GM21381 (cell line): ENCODE data around the gene ARHGEF1.

Experiments used
- ATAC-seq: cut with Tn5 transposase; IDR thresholded peaks from one replicate; pipeline ENCODE4 v1.9.1; 2021; ENCODE audit warnings: mild to moderate bottlenecking, moderate library complexity; ENCODE audit not compliant: unreplicated experiment

ARHGEF1 gene

DNA sequence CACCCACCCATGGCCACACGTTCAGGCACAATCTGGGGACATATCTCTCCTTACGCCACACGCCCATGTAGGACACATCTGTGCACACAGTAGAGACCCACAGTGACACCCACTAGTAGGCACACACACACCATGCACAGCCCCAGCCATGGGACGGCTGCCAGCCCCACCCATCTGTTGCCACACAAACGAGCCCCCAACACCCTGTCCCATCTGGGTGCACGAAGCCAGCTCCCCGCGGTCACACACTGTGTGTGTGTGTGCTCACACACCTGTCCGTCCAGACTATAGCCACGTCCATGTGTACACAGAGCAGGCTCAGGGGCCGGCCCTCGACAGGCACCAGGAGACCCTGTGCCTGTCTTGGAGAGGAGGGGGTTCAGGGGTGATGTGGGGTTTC lies 34.7 kb downstream of the ARHGEF1 start:
- ATAC-seq = no peak

GRCh38 chr19:41918095-41918494 lies 35.1 kb downstream of the ARHGEF1 start:
- no peak for ATAC-seq

DNA sequence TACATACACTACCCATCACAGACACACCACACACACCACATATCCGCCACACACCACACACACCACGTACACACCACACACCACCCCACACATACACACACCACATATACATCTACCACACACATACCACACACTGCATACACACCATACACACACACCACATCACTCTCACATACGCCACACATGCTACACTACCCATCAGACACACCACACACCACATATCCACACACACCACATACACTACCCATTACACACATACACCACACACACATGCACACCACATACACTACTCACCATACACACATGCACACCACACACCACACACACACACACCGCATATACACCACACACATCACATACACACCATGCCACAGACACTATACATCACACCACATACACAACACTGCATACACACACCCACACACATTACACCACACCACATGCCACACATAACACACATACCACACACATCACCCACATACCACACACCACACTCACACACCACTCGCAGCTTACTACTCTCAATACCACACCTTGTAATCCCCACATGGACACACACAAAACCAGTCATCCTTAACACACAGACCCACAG lies 35.8 kb downstream of the ARHGEF1 start:
- ATAC-seq = no peak

DNA sequence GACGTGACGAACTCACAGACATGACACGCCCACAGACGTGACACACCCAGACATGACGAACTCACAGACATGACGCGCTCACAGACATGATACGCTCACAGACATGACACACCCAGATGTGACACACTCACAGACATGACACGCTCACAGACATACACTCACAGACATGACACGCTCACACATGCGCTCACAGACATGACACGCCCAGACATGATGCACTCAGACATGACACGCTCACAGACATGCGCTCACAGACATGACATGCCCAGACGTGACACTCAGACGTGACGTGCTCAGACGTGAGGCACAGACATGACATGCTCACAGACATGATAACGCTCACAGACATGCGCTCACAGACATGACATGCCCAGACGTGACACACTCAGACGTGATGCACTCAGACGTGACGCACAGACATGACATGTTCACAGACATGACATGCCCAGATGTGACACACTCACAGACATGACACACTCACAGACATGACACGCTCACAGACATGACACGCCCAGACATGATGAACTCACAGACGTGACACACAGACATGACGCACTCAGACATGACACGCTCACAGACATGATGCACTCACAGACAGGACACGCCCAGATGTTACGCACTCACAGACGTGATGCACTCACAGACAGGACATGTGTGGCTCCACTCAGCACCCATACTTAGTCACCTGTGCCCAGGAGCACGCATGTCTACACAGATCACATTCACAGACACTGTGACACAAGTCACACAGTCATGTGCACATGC lies 37.1 kb downstream of the ARHGEF1 start:
- ATAC-seq = no peak

- ATAC-seq = no peak
These were observed 38.0 kb downstream of the ARHGEF1 start for GRCh38 chr19:41920882-41921576.

GRCh38 chr19:41921577-41922576 lies 38.9 kb downstream of the ARHGEF1 start:
- ATAC-seq = no peak

- ATAC-seq = no peak
These were observed 39.6 kb downstream of the ARHGEF1 start for GRCh38 chr19:41922585-41922984.

GRCh38 chr19:41923045-41923788 lies 40.2 kb downstream of the ARHGEF1 start:
- ATAC-seq = no peak

DNA sequence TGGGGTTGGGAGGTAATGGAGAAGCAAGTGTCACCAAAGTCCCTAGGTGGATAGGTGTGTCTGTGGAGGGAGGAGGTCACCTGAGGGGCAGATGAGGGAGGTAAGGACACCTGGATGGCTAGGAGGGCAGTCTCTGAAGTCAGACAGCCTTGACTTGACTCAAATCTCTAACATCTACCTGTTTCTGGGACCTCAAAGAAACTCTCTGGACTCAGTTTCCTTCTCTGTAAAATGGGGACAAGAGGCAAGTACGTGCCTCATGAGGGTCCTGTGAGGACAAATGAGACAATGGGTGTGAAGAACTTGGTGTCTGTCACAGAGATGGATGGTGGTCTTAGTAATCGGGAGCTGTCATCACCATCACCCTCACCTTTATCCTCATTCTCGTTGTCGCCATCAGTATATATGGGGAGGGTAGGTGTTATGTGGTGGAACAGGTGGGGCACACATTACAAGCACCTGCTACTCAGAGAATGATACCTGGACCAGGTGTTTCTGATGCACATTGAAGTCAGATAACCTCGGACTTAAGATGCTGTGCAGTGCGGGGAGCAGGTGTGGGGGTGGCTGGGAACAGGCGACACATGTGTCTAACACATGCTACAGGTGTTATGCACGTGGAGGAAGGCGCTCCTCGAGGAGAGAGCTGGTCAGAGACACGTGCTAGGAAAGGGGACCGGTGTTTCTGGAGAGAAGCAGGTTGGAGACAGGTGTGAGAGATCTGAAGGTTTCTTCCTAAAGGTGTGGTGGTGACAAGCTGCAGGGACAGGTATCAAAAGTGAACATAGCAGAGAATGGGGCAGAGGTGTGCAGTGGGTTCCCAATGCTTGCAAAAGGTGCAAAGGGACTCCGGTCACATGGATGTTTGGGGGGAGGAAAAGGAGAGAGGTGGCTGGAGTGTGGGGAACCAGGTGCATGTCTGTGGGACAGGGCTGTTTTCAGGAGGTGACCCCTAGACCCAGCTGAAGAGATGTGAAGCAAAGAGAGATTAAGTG lies 41.5 kb downstream of the ARHGEF1 start:
- ATAC-seq = no peak

GRCh38 chr19:41925208-41926003 lies 42.4 kb downstream of the ARHGEF1 start:
- ATAC-seq = no peak

- ATAC-seq = no peak
These were observed 43.2 kb downstream of the ARHGEF1 start for GRCh38 chr19:41926028-41926762.

DNA sequence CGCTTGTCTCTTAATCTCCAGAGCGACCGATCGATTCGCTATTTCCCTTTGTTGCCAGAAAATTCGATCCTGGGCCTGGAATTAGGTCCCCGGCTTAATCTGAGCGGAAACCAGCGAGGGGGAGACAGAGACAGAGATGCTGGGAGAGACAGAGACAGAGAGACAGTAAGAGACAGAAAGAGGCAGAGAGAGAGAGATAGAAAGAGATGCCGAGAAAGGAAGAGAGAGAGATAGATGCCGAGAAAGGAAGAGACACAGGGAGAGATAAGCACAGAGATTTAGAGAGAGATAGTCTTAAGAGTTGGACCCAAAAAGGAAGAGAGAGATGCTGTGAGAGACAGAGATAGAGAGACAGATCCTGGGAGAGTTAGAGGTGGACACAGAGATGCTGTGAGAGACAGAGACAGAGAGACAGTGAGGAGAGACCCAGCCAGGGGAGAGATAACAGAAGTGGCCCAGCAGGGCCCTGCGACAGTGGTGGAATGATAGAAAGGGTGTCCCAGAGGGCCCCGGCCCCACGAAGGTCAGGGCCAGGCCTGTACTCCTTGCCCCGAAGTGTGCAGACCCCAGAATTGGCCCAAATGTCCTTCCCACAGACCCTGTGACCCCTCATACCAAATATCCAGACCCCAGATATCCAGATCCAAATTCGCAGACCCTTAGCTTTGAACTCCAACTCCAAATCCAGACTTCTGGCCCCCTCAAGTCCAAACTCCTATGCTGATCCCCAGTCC lies 43.9 kb downstream of the ARHGEF1 start:
- ATAC-seq = no peak

- no peak for ATAC-seq
These were observed 44.7 kb downstream of the ARHGEF1 start for GRCh38 chr19:41927497-41928192.

DNA sequence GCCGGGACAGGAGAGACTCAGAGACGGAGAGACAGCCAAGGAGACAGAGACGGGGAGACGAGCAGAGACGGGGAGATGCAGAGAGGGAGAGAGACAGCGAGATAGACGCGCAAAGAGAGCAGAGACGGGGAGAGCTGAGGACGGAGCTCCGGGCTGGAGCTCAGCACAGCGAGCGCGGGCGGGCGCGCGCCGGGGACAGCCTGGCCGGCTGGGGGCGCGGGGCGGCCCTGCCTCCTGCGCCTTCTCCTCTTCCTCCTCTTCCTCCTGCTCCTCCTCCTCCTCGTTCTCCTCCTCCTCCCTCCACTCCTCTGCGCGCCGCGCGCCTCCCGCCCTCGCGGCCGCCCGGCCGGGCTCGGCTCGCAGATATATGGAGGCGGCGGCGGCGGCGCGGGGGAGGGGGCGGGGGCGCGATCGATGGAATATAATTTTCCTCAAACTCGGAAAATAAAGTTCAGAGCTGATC lies 45.3 kb downstream of the ARHGEF1 start, which contains the start of gene ERFL:
TSS of gene ERFL (minus strand) at position 229 of the 463 bp plus-strand sequence. CDS start 15,530 bp downstream, outside the sequence.
- ATAC-seq = no peak

- ATAC-seq = no peak
These were observed 46.0 kb downstream of the ARHGEF1 start for GRCh38 chr19:41928754-41929535.
